Measurements from ENCODE around the gene GMDS. TPM values are rescaled to one million over a fixed set of nuclear protein-coding genes. Genes with fewer than 3 reads are reported as not detected.

Gene GMDS
- total RNA-seq, 4 donors from 2014 or later: 197 to 375 (median 215) TPM

DNA sequence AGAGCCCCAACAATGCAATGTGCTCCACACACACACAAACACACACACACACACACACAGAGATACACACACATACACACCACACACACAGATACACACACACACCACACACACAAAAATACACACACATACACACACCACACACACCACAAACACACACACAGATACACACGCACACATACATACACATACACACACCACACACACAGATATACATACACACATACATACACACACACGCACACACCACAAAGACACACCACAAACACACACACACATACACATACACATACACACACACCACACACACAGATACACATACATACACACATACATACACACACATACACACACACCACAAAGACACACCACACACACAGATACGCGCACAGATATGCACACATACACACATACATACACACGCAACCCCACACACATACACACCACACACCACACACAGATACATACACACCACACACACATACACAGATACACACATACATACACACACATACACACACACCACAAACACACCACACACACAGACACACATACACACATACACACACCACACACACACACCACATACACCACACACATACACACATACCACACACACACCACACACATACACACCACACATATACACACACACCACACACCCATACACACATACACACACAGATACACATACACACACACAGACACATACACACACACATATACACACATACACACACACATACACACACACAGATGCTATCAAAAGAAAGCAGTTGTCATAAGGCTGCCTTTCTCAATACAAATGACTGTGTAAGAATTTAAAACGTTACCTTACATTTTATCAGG, 507.7 kb downstream of the GMDS start:
- no peak for DNase-seq
- H3K9me3 ChIP-seq: no peaks in the 10 kb centered on the region
- H3K27ac ChIP-seq: no peak overlapping the region
- no peaks in the 10 kb centered on the region for H3K27me3 ChIP-seq
- no peaks in the 10 kb centered on the region for H3K36me3 ChIP-seq
- peaks cover 0 to 4% (median 0%) of the 10 kb centered on the region in 4 donors for H3K4me1 ChIP-seq
- H3K4me3 ChIP-seq: no peak overlapping the region
- no peak for TF ChIP-seq POLR2A (IDR thresholded peaks at IDR 0.05)
- TF ChIP-seq, protein P1, sequence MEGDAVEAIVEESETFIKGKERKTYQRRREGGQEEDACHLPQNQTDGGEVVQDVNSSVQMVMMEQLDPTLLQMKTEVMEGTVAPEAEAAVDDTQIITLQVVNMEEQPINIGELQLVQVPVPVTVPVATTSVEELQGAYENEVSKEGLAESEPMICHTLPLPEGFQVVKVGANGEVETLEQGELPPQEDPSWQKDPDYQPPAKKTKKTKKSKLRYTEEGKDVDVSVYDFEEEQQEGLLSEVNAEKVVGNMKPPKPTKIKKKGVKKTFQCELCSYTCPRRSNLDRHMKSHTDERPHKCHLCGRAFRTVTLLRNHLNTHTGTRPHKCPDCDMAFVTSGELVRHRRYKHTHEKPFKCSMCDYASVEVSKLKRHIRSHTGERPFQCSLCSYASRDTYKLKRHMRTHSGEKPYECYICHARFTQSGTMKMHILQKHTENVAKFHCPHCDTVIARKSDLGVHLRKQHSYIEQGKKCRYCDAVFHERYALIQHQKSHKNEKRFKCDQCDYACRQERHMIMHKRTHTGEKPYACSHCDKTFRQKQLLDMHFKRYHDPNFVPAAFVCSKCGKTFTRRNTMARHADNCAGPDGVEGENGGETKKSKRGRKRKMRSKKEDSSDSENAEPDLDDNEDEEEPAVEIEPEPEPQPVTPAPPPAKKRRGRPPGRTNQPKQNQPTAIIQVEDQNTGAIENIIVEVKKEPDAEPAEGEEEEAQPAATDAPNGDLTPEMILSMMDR (IDR thresholded peaks at IDR 0.05): no peak

DNA sequence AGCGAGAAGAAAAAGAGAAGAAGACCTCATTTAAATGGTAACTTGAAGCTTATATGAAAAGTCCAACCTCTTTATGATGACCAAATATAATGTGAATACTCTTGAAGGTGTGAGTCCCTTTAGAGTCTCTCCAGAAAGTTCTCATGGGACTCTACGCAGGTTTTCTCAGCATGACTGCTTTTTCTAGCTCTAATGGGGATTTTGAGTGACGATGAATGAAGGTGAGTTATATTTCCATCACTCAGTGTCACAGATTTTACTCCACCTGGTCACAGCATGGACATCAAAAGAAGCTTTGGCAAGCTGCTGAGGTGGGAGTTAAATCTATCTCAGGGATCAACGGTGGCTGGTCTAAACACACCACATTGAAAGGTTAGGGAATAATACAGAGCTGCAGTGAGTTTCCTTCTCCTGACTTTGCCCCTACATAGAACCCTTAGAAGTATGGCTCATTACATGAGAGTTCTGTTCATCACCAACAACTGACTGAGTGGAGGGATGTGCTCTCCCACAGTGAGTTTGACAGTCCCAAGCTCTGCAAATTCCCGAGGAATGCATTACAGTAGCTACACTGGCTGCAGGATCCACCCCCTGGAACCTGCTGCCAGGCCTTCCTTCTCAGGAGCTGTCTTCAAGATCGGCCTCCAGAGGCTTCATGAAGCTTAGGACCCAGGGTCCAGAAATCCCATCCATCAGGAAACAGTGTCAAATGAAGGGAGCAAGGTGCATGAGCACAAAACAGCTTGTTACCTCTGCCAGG, 508.9 kb downstream of the GMDS start:
- TF ChIP-seq, protein P1 (IDR thresholded peaks at IDR 0.05): no peak
- TF ChIP-seq POLR2A (IDR thresholded peaks at IDR 0.05): no peak
- Histone ChIP-seq H3K27ac (no peak overlapping the region), H3K4me3 (no peak overlapping the region)

DNA sequence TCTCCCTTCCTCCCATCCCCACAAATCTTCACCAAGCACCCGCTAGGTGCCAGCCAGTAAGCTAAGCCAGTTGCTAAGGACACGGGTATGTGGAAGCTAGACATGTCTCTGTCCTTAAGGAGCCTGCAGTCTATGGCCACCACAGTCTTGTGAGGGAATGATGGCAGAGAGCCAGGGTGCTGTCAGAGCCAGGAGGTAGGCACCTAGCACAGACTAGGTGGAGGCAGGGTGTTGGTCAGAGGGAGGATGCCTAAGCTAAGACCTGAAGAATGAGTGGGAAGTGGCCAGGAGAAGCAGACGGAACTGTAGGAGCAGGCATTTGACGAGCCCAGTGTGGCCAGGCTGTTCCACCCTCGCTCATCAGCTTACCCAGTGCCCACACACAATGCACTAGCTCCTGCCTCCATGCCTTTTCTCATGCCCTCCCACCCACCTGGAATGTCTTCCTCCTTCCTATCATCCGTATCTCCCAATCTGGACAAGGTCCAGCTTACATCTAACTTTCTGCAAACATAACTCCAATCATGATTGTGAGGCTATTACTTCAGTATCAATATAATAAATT, 510.1 kb downstream of the GMDS start:
- TF ChIP-seq POLR2A (IDR thresholded peaks at IDR 0.05): no peak
- TF ChIP-seq, protein P1 (IDR thresholded peaks at IDR 0.05): no peak
- H3K27ac ChIP-seq: no peak overlapping the region
- no peak for DNase-seq
- no peak overlapping the region for H3K4me3 ChIP-seq
- peaks cover 0 to 4% (median 0%) of the 10 kb centered on the region in 4 donors for H3K4me1 ChIP-seq
- H3K27me3 ChIP-seq: no peaks in the 10 kb centered on the region
- no peaks in the 10 kb centered on the region for H3K36me3 ChIP-seq
- H3K9me3 ChIP-seq: no peaks in the 10 kb centered on the region

More for the DNA sequence above, 508.9 kb downstream of the GMDS start:
- Histone ChIP-seq H3K36me3 (no peaks in the 10 kb centered on the region), H3K27me3 (no peaks in the 10 kb centered on the region), H3K9me3 (no peaks in the 10 kb centered on the region), H3K4me1 (peaks cover 0 to 4% (median 0%) of the 10 kb centered on the region in 4 donors)
- no peak for DNase-seq

DNA sequence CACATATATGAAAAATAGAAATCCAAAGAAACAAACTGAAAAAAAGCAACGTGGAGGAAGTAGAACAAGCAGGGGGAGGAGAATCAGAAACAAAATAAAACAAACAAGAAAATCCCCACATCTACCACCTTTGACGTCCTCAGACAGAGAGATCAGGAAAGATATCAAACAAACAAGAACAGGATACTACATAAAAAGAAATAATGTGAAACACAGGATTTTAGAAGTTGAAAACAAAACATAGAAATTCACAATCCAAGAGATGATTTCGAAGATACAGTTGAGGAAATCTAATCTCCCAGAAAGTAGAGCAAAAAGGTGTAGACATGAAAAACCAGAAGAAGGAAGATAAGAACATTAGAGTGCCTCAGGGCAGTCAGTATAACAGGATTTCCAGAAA, 514.5 kb downstream of the GMDS start:
- no peak for TF ChIP-seq POLR2A (IDR thresholded peaks at IDR 0.05)
- TF ChIP-seq, protein P1 (IDR thresholded peaks at IDR 0.05): no peak
- no peaks in the 10 kb centered on the region for H3K4me1 ChIP-seq
- H3K36me3 ChIP-seq: peaks cover 0 to 7% (median 0%) of the 10 kb centered on the region in 3 donors
- no peak overlapping the region for H3K4me3 ChIP-seq
- no peaks in the 10 kb centered on the region for H3K27me3 ChIP-seq
- no peak overlapping the region for H3K27ac ChIP-seq
- no peaks in the 10 kb centered on the region for H3K9me3 ChIP-seq
- no peak for DNase-seq

DNA sequence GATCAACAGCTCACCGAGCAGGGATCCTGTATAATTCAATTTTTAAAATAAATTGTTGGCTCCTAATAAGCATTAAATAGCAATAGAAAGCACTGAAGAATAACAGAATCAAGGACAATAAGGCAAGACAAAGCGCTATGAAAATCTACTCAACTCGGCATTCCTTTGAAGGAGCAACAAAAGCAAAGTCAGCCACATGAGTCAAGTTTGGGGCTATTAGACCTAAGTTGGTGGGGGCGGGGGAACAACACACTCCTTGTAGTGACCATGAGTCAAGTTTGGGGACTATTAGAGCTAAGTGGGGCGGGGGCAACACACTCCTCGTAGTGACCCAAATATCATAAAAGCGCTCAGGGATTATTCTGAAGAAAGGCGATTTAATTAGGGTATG, 515.7 kb downstream of the GMDS start:
- no peak overlapping the region for H3K4me3 ChIP-seq
- H3K27ac ChIP-seq: no peak overlapping the region
- no peaks in the 10 kb centered on the region for H3K27me3 ChIP-seq
- H3K4me1 ChIP-seq: no peaks in the 10 kb centered on the region
- TF ChIP-seq, protein P1 (IDR thresholded peaks at IDR 0.05): no peak
- TF ChIP-seq POLR2A (IDR thresholded peaks at IDR 0.05): no peak
- no peaks in the 10 kb centered on the region for H3K9me3 ChIP-seq
- peaks cover 0 to 9% (median 0%) of the 10 kb centered on the region in 3 donors for H3K36me3 ChIP-seq
- DNase-seq: no peak

All from Peyer's patch (tissue), 4 donors.